MM.1S (cell line): ENCODE measurements around the gene NHSL2.
A peak's percentile ranks its signal among the peaks of the same experiment; 100 is the strongest.

Experiments
- DNase-seq: peaks from one replicate; pipeline ENCODE4 v3.0.0-alpha.2; 2015
- H2AFZ ChIP-seq: fragments of 300-600 bp; sonication (generic); 2 replicates; pipeline ENCODE4 v1.6.0; 2016; ENCODE audit warnings: antibody characterized with exemption, low read length
- H3F3A ChIP-seq: fragments of 300-600 bp; sonication (generic); 2 replicates; pipeline ENCODE4 v1.6.1; 2016; ENCODE audit warnings: mild to moderate bottlenecking, antibody characterized with exemption, low read length, moderate library complexity, mixed read lengths; ENCODE audit not compliant: insufficient read depth
- H3K27ac ChIP-seq: fragments of 300-600 bp; sonication (generic); 2 replicates; pipeline ENCODE4 v1.5.1; 2016; ENCODE audit warnings: mild to moderate bottlenecking, low read length
- H3K27me3 ChIP-seq: fragments of 300-600 bp; sonication (generic); replicated peaks from 2 replicates; pipeline ENCODE4 v1.6.0; 2016; ENCODE audit warnings: low read length; ENCODE audit not compliant: insufficient read depth
- H3K36me3 ChIP-seq: fragments of 300-600 bp; sonication (generic); replicated peaks from 2 replicates; pipeline ENCODE4 v1.6.1; 2016; ENCODE audit warnings: mild to moderate bottlenecking, low read length, mixed read lengths; ENCODE audit not compliant: insufficient read depth
- H3K4me1 ChIP-seq: fragments of 300-600 bp; sonication (generic); 2 replicates; pipeline ENCODE4 v1.6.1; 2016; ENCODE audit warnings: low read length, mixed read lengths
- H3K4me2 ChIP-seq: fragments of 300-600 bp; sonication (generic); 2 replicates; pipeline ENCODE4 v1.6.0; 2016; ENCODE audit warnings: low read depth, low read length
- H3K4me3 ChIP-seq: fragments of 300-600 bp; sonication (generic); 2 replicates; pipeline ENCODE4 v1.5.1; 2016; ENCODE audit warnings: low read length, mixed read lengths
- H3K79me2 ChIP-seq: fragments of 300-600 bp; sonication (generic); 2 replicates; pipeline ENCODE4 v1.6.1; 2016; ENCODE audit warnings: mixed run types, low read length, mixed read lengths
- H3K9ac ChIP-seq: fragments of 300-600 bp; sonication (generic); 2 replicates; pipeline ENCODE4 v1.6.1; 2016; ENCODE audit warnings: low read length, mixed read lengths
- H3K9me2 ChIP-seq: fragments of 300-600 bp; sonication (generic); replicated peaks from 2 replicates; pipeline ENCODE4 v1.6.1; 2016; ENCODE audit warnings: mild to moderate bottlenecking, low read length, mixed read lengths; ENCODE audit not compliant: insufficient read depth
- H3K9me3 ChIP-seq: fragments of 300-600 bp; sonication (generic); replicated peaks from 2 replicates; pipeline ENCODE4 v1.6.1; 2016; ENCODE audit warnings: mild to moderate bottlenecking, low read length, mixed read lengths; ENCODE audit not compliant: insufficient read depth
- H4K20me1 ChIP-seq: fragments of 300-600 bp; sonication (generic); 2 replicates; pipeline ENCODE4 v1.6.1; 2016; ENCODE audit warnings: mild to moderate bottlenecking, low read length, moderate library complexity, mixed read lengths; ENCODE audit not compliant: insufficient read depth
- CTCF ChIP-seq: fragments of 300-600 bp; sonication (generic); IDR thresholded peaks from 2 replicates; pipeline ENCODE4 v1.5.1; 2016; ENCODE audit warnings: antibody characterized with exemption, low read length, mixed read lengths
- EZH2 ChIP-seq: fragments of 300-600 bp; sonication (generic); optimal IDR thresholded peaks from 2 replicates; pipeline ENCODE3; 2017; ENCODE audit warnings: low read depth, mild to moderate bottlenecking, antibody characterized with exemption, low read length, mixed read lengths
- EZH2phosphoT487 ChIP-seq: fragments of 300-600 bp; sonication (generic); IDR thresholded peaks from 2 replicates; pipeline ENCODE4 v1.6.1; 2018; ENCODE audit warnings: antibody characterized with exemption, low read length

NHSL2 gene

GRCh38 chrX:71997320-71997719, 86.7 kb downstream of the NHSL2 start:
- no peak for TF ChIP-seq EZH2phosphoT487
- no peak for TF ChIP-seq CTCF
- H3K9ac ChIP-seq, result no peak overlapping the region
- H3F3A ChIP-seq, result no peaks in the 10 kb centered on the region
- no peak overlapping the region for H2AFZ ChIP-seq
- DNase-seq, result no peak
- H3K4me1 ChIP-seq, result no peaks in the 10 kb centered on the region
- no peak overlapping the region for H3K4me3 ChIP-seq
- no peaks in the 10 kb centered on the region for H3K9me2 ChIP-seq
- H3K27ac ChIP-seq, result no peak overlapping the region
- H3K36me3 ChIP-seq, result no peaks in the 10 kb centered on the region
- no peak overlapping the region for H3K4me2 ChIP-seq
- no peaks in the 10 kb centered on the region for H4K20me1 ChIP-seq
- no peaks in the 10 kb centered on the region for H3K79me2 ChIP-seq
- no peaks in the 10 kb centered on the region for H3K27me3 ChIP-seq
- no peaks in the 10 kb centered on the region for H3K9me3 ChIP-seq

GRCh38 chrX:71998836-71999509, 88.3 kb downstream of the NHSL2 start:
- H3K27ac ChIP-seq, result no peak overlapping the region
- TF ChIP-seq EZH2phosphoT487, result no peak
- peak; percentile 71 for TF ChIP-seq CTCF
- TF ChIP-seq EZH2, result no peak
- H3K4me2 ChIP-seq, result no peak overlapping the region
- H3K9me2 ChIP-seq, result no peaks in the 10 kb centered on the region
- H3K9ac ChIP-seq, result no peak overlapping the region
- no peaks in the 10 kb centered on the region for H3F3A ChIP-seq
- H3K27me3 ChIP-seq, result no peaks in the 10 kb centered on the region
- no peaks in the 10 kb centered on the region for H3K9me3 ChIP-seq
- H3K36me3 ChIP-seq, result no peaks in the 10 kb centered on the region
- H3K4me1 ChIP-seq, result no peaks in the 10 kb centered on the region
- DNase-seq, result peak; percentile 52
- H2AFZ ChIP-seq, result no peak overlapping the region
- H4K20me1 ChIP-seq, result no peaks in the 10 kb centered on the region
- no peak overlapping the region for H3K4me3 ChIP-seq
- H3K79me2 ChIP-seq, result no peaks in the 10 kb centered on the region

GRCh38 chrX:71999535-71999934, 88.9 kb downstream of the NHSL2 start:
- Histone ChIP-seq H3K9me2 (no peaks in the 10 kb centered on the region), H3K79me2 (no peaks in the 10 kb centered on the region), H3K4me1 (no peaks in the 10 kb centered on the region), H3F3A (no peaks in the 10 kb centered on the region), H3K4me3 (no peak overlapping the region), H4K20me1 (no peaks in the 10 kb centered on the region), H2AFZ (no peak overlapping the region), H3K27me3 (no peaks in the 10 kb centered on the region), H3K4me2 (no peak overlapping the region), H3K36me3 (no peaks in the 10 kb centered on the region), H3K27ac (no peak overlapping the region), H3K9ac (no peak overlapping the region), H3K9me3 (no peaks in the 10 kb centered on the region)
- TF ChIP-seq EZH2, result no peak
- TF ChIP-seq EZH2phosphoT487, result no peak
- no peak for DNase-seq

- Histone ChIP-seq H3K9me3 (no peaks in the 10 kb centered on the region), H3K27me3 (no peaks in the 10 kb centered on the region), H3K36me3 (no peaks in the 10 kb centered on the region), H3K4me2 (no peak overlapping the region), H3K27ac (no peak overlapping the region), H4K20me1 (no peaks in the 10 kb centered on the region), H3K79me2 (no peaks in the 10 kb centered on the region), H2AFZ (no peak overlapping the region), H3K9ac (no peak overlapping the region), H3K4me3 (no peak overlapping the region), H3F3A (no peaks in the 10 kb centered on the region), H3K9me2 (no peaks in the 10 kb centered on the region), H3K4me1 (no peaks in the 10 kb centered on the region)
- TF ChIP-seq EZH2 (no peak), EZH2phosphoT487 (no peak), CTCF (no peak)
- no peak for DNase-seq
Measured at GRCh38 chrX:72001471-72001870, 90.8 kb downstream of the NHSL2 start.
